H1 (cell line): Measurements from ENCODE around the gene EXOSC7. TPM values are rescaled to one million over a fixed set of nuclear protein-coding genes. Genes with fewer than 3 reads are reported as not detected.

Experiments used
- CTCF ChIA-PET: fragments of 300-600 bp; sonication (Branson Sonifier 250); formaldehyde crosslinking; loops from one replicate; lab custom pipeline; 2021; ENCODE audit not compliant: partially characterized antibody; lab: Charles Lee
- POLR2A ChIA-PET: fragments of 300-600 bp; sonication (Branson Sonifier 250); formaldehyde crosslinking; loops from one replicate; lab custom pipeline; 2021; ENCODE audit warnings: inconsistent platforms; ENCODE audit not compliant: partially characterized antibody; lab: Charles Lee
- DNase-seq, 2 experiments: peaks; one replicate each; pipeline versions ENCODE4 v3.0.0 to v3.0.0-alpha.2; 2010 to 2022; ENCODE audit warnings: low spot score in 2 of 2, low read depth in 1 of 2, mixed read lengths in 1 of 2
- FAIRE-seq: peaks from 2 replicates; lab custom pipeline; 2011; peaks lifted over from hg19 to GRCh38; lab: Jason Lieb, UNC
- H2AFZ ChIP-seq: 2 replicates; pipeline ENCODE4 v1.8.1; 2012; ENCODE audit warnings: low read length, inconsistent platforms
- H2AK5ac ChIP-seq: 2 replicates; pipeline ENCODE4 v1.6.1; 2013; ENCODE audit warnings: low read depth, low read length
- H2BK120ac ChIP-seq: replicated peaks from 2 replicates; pipeline ENCODE3; 2013; ENCODE audit warnings: low read depth, low read length, inconsistent platforms
- H2BK12ac ChIP-seq: 2 replicates; pipeline ENCODE4 v1.6.1; 2013; ENCODE audit warnings: low read depth, low read length
- H2BK15ac ChIP-seq: 2 replicates; pipeline ENCODE4 v1.6.1; 2013; ENCODE audit warnings: low read length
- H2BK20ac ChIP-seq: 2 replicates; pipeline ENCODE4 v1.6.1; 2013; ENCODE audit warnings: low read length
- H2BK5ac ChIP-seq: 2 replicates; pipeline ENCODE4 v1.6.1; 2013; ENCODE audit warnings: low read depth, low read length
- H3K14ac ChIP-seq: 2 replicates; pipeline ENCODE4 v1.6.1; 2013; ENCODE audit warnings: inconsistent platforms; ENCODE audit not compliant: insufficient read length
- H3K18ac ChIP-seq: 2 replicates; pipeline ENCODE4 v1.6.1; 2013; ENCODE audit warnings: low read length; ENCODE audit errors: extremely low read depth
- H3K23ac ChIP-seq: 2 replicates; pipeline ENCODE4 v1.6.1; 2013; ENCODE audit warnings: inconsistent platforms; ENCODE audit not compliant: insufficient read length
- H3K23me2 ChIP-seq: 2 replicates; pipeline ENCODE4 v1.6.1; 2013; ENCODE audit warnings: low read depth, low read length
- H3K27ac ChIP-seq: 2 replicates; pipeline ENCODE4 v1.6.1; 2011; ENCODE audit warnings: low read depth, low read length, inconsistent platforms
- H3K27me3 ChIP-seq, 4 experiments: replicated peaks in 1 of 4; 1 replicate in 1 of 4; 2 replicates in 3 of 4; pipeline versions ENCODE4 v1.6.1 to v1.8.1; 2011 to 2013; ENCODE audit warnings: low read length in 3 of 4, mild to moderate bottlenecking in 3 of 4, inconsistent platforms in 2 of 4, mixed read lengths in 2 of 4, moderate library complexity in 1 of 4; ENCODE audit not compliant: control insufficient read depth in 3 of 4, insufficient read depth in 3 of 4; ENCODE audit errors: extremely low read depth in 1 of 4
- H3K36me3 ChIP-seq, 4 experiments: 2 replicates each; pipeline versions ENCODE4 v1.6.1 to v1.8.1; 2011 to 2013; ENCODE audit warnings: mild to moderate bottlenecking in 4 of 4, low read length in 3 of 4, moderate library complexity in 2 of 4, control low read depth in 1 of 4, inconsistent platforms in 1 of 4; ENCODE audit not compliant: insufficient read depth in 4 of 4, control insufficient read depth in 2 of 4
- H3K4ac ChIP-seq: replicated peaks from 2 replicates; pipeline ENCODE3; 2013; ENCODE audit warnings: low read length, low read depth, mixed read lengths, inconsistent platforms; ENCODE audit not compliant: insufficient read length
- H3K4me1 ChIP-seq, 4 experiments: replicated peaks in 1 of 4; 1 replicate in 1 of 4; 2 replicates in 3 of 4; pipeline versions ENCODE4 v1.6.1 to v1.8.1; 2011 to 2013; ENCODE audit warnings: low read length in 3 of 4, inconsistent platforms in 2 of 4, mixed read lengths in 1 of 4; ENCODE audit not compliant: insufficient read depth in 4 of 4, control insufficient read depth in 3 of 4
- H3K4me2 ChIP-seq, 2 experiments: 2 replicates each; pipeline versions ENCODE4 v1.6.1 to v1.8.1; 2011 to 2013; ENCODE audit warnings: low read depth in 2 of 2, low read length in 2 of 2, control low read depth in 1 of 2, inconsistent platforms in 1 of 2, mild to moderate bottlenecking in 1 of 2; ENCODE audit not compliant: insufficient read depth in 1 of 2
- H3K4me3 ChIP-seq, 4 experiments: fragments of 200-600, 300-600 bp in 1 of 4; sonication (generic), shearing (Covaris generic), sonication (Bioruptor Twin) in 1 of 4; 2 replicates each; pipeline versions ENCODE4 v1.5.1 to v1.8.1; 2011 to 2016; ENCODE audit warnings: low read length in 4 of 4, low read depth in 3 of 4, control low read depth in 2 of 4, inconsistent platforms in 2 of 4, mild to moderate bottlenecking in 2 of 4, mixed read lengths in 1 of 4, moderate library complexity in 1 of 4; ENCODE audit not compliant: insufficient read depth in 2 of 4; ENCODE audit errors: extremely low read depth in 1 of 4
- H3K56ac ChIP-seq: replicated peaks from 2 replicates; pipeline ENCODE3; 2013; ENCODE audit warnings: low read depth, mild to moderate bottlenecking, mixed read lengths, low read length, inconsistent platforms; ENCODE audit not compliant: insufficient read length
- H3K79me1 ChIP-seq: 2 replicates; pipeline ENCODE4 v1.6.1; 2013; ENCODE audit warnings: low read depth, low read length, control low read depth
- H3K79me2 ChIP-seq, 2 experiments: 2 replicates each; pipeline versions ENCODE4 v1.6.1 to v1.8.1; 2012 to 2013; ENCODE audit warnings: low read length in 2 of 2, mild to moderate bottlenecking in 2 of 2, inconsistent platforms in 1 of 2; ENCODE audit not compliant: insufficient read depth in 2 of 2, control insufficient read depth in 1 of 2
- H3K9ac ChIP-seq, 4 experiments: replicated peaks in 1 of 4; 1 replicate in 1 of 4; 2 replicates in 3 of 4; pipeline versions ENCODE4 v1.6.1 to v1.8.1; 2011 to 2013; ENCODE audit warnings: low read depth in 3 of 4, low read length in 3 of 4, control low read depth in 2 of 4, mild to moderate bottlenecking in 2 of 4, moderate library complexity in 2 of 4, inconsistent platforms in 1 of 4; ENCODE audit errors: extremely low read depth in 1 of 4
- H3K9me3 ChIP-seq, 2 experiments: 2 replicates each; pipeline versions ENCODE4 v1.6.1 to v1.8.1; 2012 to 2013; ENCODE audit warnings: mild to moderate bottlenecking in 2 of 2, moderate library complexity in 2 of 2, control low read depth in 1 of 2, inconsistent platforms in 1 of 2, low read depth in 1 of 2, low read length in 1 of 2, mixed read lengths in 1 of 2; ENCODE audit not compliant: insufficient read depth in 2 of 2
- H4K20me1 ChIP-seq, 2 experiments: replicated peaks in 1 of 2; 2 replicates each; pipeline versions ENCODE3 to v1.8.1; 2011 to 2013; ENCODE audit warnings: inconsistent platforms in 2 of 2, low read length in 2 of 2, mild to moderate bottlenecking in 1 of 2; ENCODE audit not compliant: insufficient read depth in 2 of 2, control insufficient read depth in 1 of 2
- H4K5ac ChIP-seq: 2 replicates; pipeline ENCODE4 v1.6.1; 2013; ENCODE audit warnings: low read length, low read depth, mixed read lengths, inconsistent platforms; ENCODE audit not compliant: insufficient read length
- H4K8ac ChIP-seq: 2 replicates; pipeline ENCODE4 v1.8.0; 2013; ENCODE audit warnings: mild to moderate bottlenecking, moderate library complexity, low read length, inconsistent platforms; ENCODE audit not compliant: insufficient read depth; ENCODE audit errors: extremely low read depth
- H4K91ac ChIP-seq: replicated peaks from 2 replicates; pipeline ENCODE3; 2013; ENCODE audit warnings: low read length, mixed read lengths, inconsistent platforms; ENCODE audit not compliant: insufficient read length
- BCL11A ChIP-seq, 2 experiments: IDR thresholded peaks; one replicate each; pipeline ENCODE4 v1.6.1; 2011; ENCODE audit warnings: low read depth in 2 of 2, low read length in 2 of 2, mild to moderate bottlenecking in 2 of 2
- CBX5 ChIP-seq: fragments of 300-800, 300-1000 bp; sonication (generic); IDR thresholded peaks from 2 replicates; pipeline ENCODE4 v1.7.1; 2016; ENCODE audit warnings: antibody characterized with exemption, low read length, low read depth
- CHD2 ChIP-seq: IDR thresholded peaks from 2 replicates; pipeline ENCODE4 v1.6.1; 2012; ENCODE audit warnings: low read length, improper control_type of control experiment
- KDM1A ChIP-seq: fragments of 200-600, 300-600 bp; sonication (generic); IDR thresholded peaks from 2 replicates; pipeline ENCODE4 v1.7.1; 2016; ENCODE audit warnings: mild to moderate bottlenecking, low read length, borderline replicate concordance
- PHF8 ChIP-seq: fragments of 200-600 bp; sonication (generic); conservative IDR thresholded peaks from 2 replicates; pipeline ENCODE4 v1.7.1; 2012; ENCODE audit warnings: low read depth, mild to moderate bottlenecking, inconsistent platforms, low read length, moderate library complexity
- POU5F1 ChIP-seq: IDR thresholded peaks from 2 replicates; pipeline ENCODE4 v1.6.1; 2011; ENCODE audit warnings: low read depth, mild to moderate bottlenecking, low read length, moderate library complexity
- RFX5 ChIP-seq: IDR thresholded peaks from 2 replicates; pipeline ENCODE4 v1.6.1; 2011; ENCODE audit warnings: low read depth, low read length, improper control_type of control experiment, borderline replicate concordance
- TAF1 ChIP-seq: IDR thresholded peaks from 2 replicates; pipeline ENCODE4 v1.6.1; 2011; ENCODE audit warnings: mild to moderate bottlenecking, low read depth, low read length
- WGBS, 2 experiments: shearing (Covaris generic) in 1 of 2; methylation state at CpG; one replicate each; pipeline versions ENCODE4 v1.1.6 to v1.1.7; 2013 to 2015; ENCODE audit warnings: low lambda C conversion rate in 2 of 2, mixed read lengths in 2 of 2, inconsistent platforms in 1 of 2, low coverage in 1 of 2, missing lambda C conversion rate in 1 of 2; ENCODE audit not compliant: insufficient replicate concordance in 2 of 2, insufficient coverage in 1 of 2, insufficient read length in 1 of 2; ENCODE audit errors: extremely low coverage in 1 of 2, missing lambda C conversion rate in 1 of 2; 5-methylcytosine and 5-hydroxymethylcytosine counted together
- polyA plus RNA-seq, 7 experiments: library from polyadenylated mRNA; depleted of rRNA in 3 of 7; stranded (reverse) in 5 of 7; unstranded in 2 of 7; fragments of >200 nt in 5 of 7; fragments of 200-250 nt in 2 of 7; gene quantifications; 1 replicate in 5 of 7; 2 replicates in 1 of 7; 4 replicates in 1 of 7; pipeline versions ENCODE4 v1.2.1 to v1.2.3, GENCODE V29; 2011 to 2013; ENCODE audit warnings: missing spikeins in 2 of 7, mixed read lengths in 2 of 7
- total RNA-seq: library from RNA; stranded (reverse); fragmentation: NEBNext Ultra II Directional; extraction: Animal tissue kit (Norgen Biotek cat#: 25700); gene quantifications from 2 replicates; pipeline ENCODE4 v1.2.1, GENCODE V29; 2021
- TF ChIP-seq, protein P1 (sequence below): IDR thresholded peaks from 2 replicates; pipeline ENCODE4 v1.6.1; 2012; ENCODE audit warnings: low read length, inconsistent platforms
- TF ChIP-seq, protein P2 (sequence below): IDR thresholded peaks from 2 replicates; pipeline ENCODE4 v1.6.1; 2011; ENCODE audit warnings: low read length, improper control_type of control experiment

EXOSC7 gene
- total and polyA plus RNA-seq, 2 of the 8 experiments (the other 6 are each of a cell fraction or from before 2014, with no cell fraction given): 92.7 to 94.5 TPM

DNA sequence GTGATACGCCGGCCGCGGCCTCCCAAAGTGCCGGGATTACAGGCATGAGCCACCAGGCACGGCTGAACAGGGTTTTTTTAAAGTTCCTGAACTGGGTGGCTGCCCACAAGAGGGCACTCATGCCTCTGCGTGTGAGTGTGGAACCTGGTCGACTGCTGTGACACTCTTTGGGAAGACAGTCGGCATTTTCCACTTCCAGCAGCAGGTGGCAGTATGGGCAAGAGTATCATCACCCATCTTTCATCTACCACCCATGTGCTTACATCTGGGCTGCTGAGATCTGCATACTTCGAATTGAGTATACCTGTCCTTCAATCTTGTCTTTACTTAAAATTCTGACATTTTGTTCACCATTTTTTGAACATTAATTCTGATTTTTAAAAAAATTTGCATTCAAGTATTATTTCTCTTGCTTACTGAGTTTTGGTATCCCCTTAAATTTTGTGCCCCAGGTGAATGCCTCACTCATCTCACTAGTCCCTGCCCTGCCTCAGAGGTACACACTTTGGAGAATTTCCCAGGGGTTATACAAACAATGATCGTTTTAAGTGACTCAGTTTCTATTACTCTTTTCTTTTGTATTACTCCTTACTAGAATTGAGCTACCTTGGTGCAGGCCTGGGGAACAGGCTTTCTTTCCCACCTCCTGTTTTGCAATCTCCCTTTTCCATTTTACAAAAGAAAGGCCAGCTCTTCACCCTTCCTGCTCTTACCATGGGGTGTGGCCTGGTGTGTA, 61.8 kb downstream of the EXOSC7 start:
- Histone ChIP-seq H3K4ac (no peak overlapping the region), H2AFZ (no peak overlapping the region), H4K20me1 (peaks cover 0 to 3% of the 10 kb centered on the region in 2 experiments), H3K23ac (no peak overlapping the region), H4K8ac (no peak overlapping the region), H3K27ac (no peak overlapping the region), H3K36me3 (no peaks in the 10 kb centered on the region), H3K4me2 (no peak overlapping the region), H2BK5ac (no peak overlapping the region), H3K9ac (no peak overlapping the region), H2BK15ac (no peak overlapping the region), H3K9me3 (no peaks in the 10 kb centered on the region), H3K4me3 (peak overlapping the region in 1 of 4 experiments; percentile 13; a peak in 1 of 8 replicates), H4K91ac (no peak overlapping the region), H3K79me2 (no peaks in the 10 kb centered on the region), H3K56ac (no peak overlapping the region), H4K5ac (no peak overlapping the region), H3K79me1 (no peaks in the 10 kb centered on the region), H2AK5ac (no peak overlapping the region), H3K4me1 (peaks cover 2 to 6% (median 4%) of the 10 kb centered on the region in 4 experiments), H2BK120ac (no peak overlapping the region), H2BK12ac (no peak overlapping the region), H3K14ac (no peak overlapping the region), H3K27me3 (peaks cover 16 to 37% (median 33%) of the 10 kb centered on the region in 4 experiments), H2BK20ac (no peak overlapping the region), H3K23me2 (peaks cover 3% of the 10 kb centered on the region; the same call in 1 of the 2 replicates), H3K18ac (no peak overlapping the region)
- 19% methylated on average over 11 of the region's 11 CpGs; no CpG with 5 or more reads in 1 of the 2 experiments for WGBS, 2 experiments
- ChIA-PET CTCF (interaction anchor here (0.6 to 13.7 kb wide), 47 partner anchors 10 to 1041 kb away, joined by 3 to 263 read pairs (median 4); partner anchors contain the start of gene TMEM158), POLR2A (no interaction called here)
- FAIRE-seq (peak; percentile 100), DNase-seq (peak; percentile 88 to 92)
- TF ChIP-seq, protein P1, sequence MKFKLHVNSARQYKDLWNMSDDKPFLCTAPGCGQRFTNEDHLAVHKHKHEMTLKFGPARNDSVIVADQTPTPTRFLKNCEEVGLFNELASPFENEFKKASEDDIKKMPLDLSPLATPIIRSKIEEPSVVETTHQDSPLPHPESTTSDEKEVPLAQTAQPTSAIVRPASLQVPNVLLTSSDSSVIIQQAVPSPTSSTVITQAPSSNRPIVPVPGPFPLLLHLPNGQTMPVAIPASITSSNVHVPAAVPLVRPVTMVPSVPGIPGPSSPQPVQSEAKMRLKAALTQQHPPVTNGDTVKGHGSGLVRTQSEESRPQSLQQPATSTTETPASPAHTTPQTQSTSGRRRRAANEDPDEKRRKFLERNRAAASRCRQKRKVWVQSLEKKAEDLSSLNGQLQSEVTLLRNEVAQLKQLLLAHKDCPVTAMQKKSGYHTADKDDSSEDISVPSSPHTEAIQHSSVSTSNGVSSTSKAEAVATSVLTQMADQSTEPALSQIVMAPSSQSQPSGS: no peak
- no peak for TF ChIP-seq CHD2
- TF ChIP-seq RFX5: no peak
- no peak for TF ChIP-seq POU5F1
- TF ChIP-seq KDM1A: no peak
- TF ChIP-seq PHF8: no peak
- TF ChIP-seq BCL11A (IDR thresholded peaks at IDR 0.05; ENCODE audit: low read depth in 2 of 2, low read length in 2 of 2): no peak
- TF ChIP-seq, protein P2, sequence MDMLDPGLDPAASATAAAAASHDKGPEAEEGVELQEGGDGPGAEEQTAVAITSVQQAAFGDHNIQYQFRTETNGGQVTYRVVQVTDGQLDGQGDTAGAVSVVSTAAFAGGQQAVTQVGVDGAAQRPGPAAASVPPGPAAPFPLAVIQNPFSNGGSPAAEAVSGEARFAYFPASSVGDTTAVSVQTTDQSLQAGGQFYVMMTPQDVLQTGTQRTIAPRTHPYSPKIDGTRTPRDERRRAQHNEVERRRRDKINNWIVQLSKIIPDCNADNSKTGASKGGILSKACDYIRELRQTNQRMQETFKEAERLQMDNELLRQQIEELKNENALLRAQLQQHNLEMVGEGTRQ: no peak
- no peak for TF ChIP-seq CBX5
- no peak for TF ChIP-seq TAF1
